WTC11 (cell line): ENCODE measurements around the gene TMEM151B.

Experiments
- CREB1 ChIP-seq: sonication (generic); formaldehyde crosslinking; IDR thresholded peaks from 2 replicates; pipeline ENCODE4 v1.8.0; 2023; ENCODE audit warnings: mild to moderate bottlenecking, missing genetic modification reagents
- CTCF ChIP-seq: fragments of 200-600 bp; IDR thresholded peaks from 2 replicates; pipeline ENCODE4 v1.8.0; 2022; ENCODE audit warnings: antibody characterized with exemption
- FOXJ3 ChIP-seq: sonication (generic); formaldehyde crosslinking; IDR thresholded peaks from 2 replicates; pipeline ENCODE4 v1.9.0; 2021; ENCODE audit warnings: missing genetic modification reagents, mild to moderate bottlenecking, borderline replicate concordance
- GTF2I ChIP-seq: fragments of 250-450 bp; sonication (Bioruptor Pico); conservative IDR thresholded peaks from 2 replicates; pipeline ENCODE4 v1.4.0; 2021; ENCODE audit warnings: mild to moderate bottlenecking
- MYBL2 ChIP-seq: sonication (generic); formaldehyde crosslinking; IDR thresholded peaks from 2 replicates; pipeline ENCODE4 v1.8.1; 2023; ENCODE audit warnings: mild to moderate bottlenecking, moderate library complexity, missing genetic modification reagents
- NFE2L1 ChIP-seq: sonication (generic); formaldehyde crosslinking; IDR thresholded peaks from 2 replicates; pipeline ENCODE4 v1.8.1; 2023; ENCODE audit warnings: missing genetic modification reagents
- NFYB ChIP-seq: sonication (generic); formaldehyde crosslinking; conservative IDR thresholded peaks from 2 replicates; pipeline ENCODE4 v1.8.0; 2022; ENCODE audit warnings: low read depth, missing genetic modification reagents
- PRRX2 ChIP-seq: fragments of 250-450 bp; sonication (Bioruptor Pico); IDR thresholded peaks from 2 replicates; pipeline ENCODE4 v1.8.0; 2021; ENCODE audit warnings: mild to moderate bottlenecking
- STAT6 ChIP-seq: sonication (generic); formaldehyde crosslinking; conservative IDR thresholded peaks from 2 replicates; pipeline ENCODE4 v1.8.1; 2023; ENCODE audit warnings: mild to moderate bottlenecking, low read depth, missing genetic modification reagents, moderate library complexity
- USF2 ChIP-seq: sonication (generic); formaldehyde crosslinking; IDR thresholded peaks from 2 replicates; pipeline ENCODE4 v1.8.1; 2023; ENCODE audit warnings: mild to moderate bottlenecking, missing genetic modification reagents, moderate library complexity
- ZBTB21 ChIP-seq: sonication (generic); formaldehyde crosslinking; IDR thresholded peaks from 2 replicates; pipeline ENCODE4 v1.8.1; 2023; ENCODE audit warnings: mild to moderate bottlenecking, missing genetic modification reagents, borderline replicate concordance
- ZNF232 ChIP-seq: sonication (generic); formaldehyde crosslinking; IDR thresholded peaks from 2 replicates; pipeline ENCODE4 v1.8.0; 2022; ENCODE audit warnings: mild to moderate bottlenecking, missing genetic modification reagents
- ZSCAN18 ChIP-seq: fragments of 250-450 bp; sonication (Bioruptor Pico); IDR thresholded peaks from 2 replicates; pipeline ENCODE4 v2.1.2; 2022; ENCODE audit warnings: mild to moderate bottlenecking, moderate library complexity

- no peak for TF ChIP-seq ZNF232 (CRISPR knock-in tag)
- no peak for TF ChIP-seq CTCF
- TF ChIP-seq NFE2L1 (CRISPR knock-in tag) = no peak
- TF ChIP-seq GTF2I (CRISPR knock-in tag) = no peak
- TF ChIP-seq ZSCAN18 (CRISPR knock-in tag) = no peak
- no peak for TF ChIP-seq ZBTB21 (CRISPR knock-in tag)
- no peak for TF ChIP-seq CREB1 (CRISPR knock-in tag)
- no peak for TF ChIP-seq STAT6 (CRISPR knock-in tag)
- TF ChIP-seq USF2 (CRISPR knock-in tag) = no peak
- TF ChIP-seq NFYB (CRISPR knock-in tag) = no peak
- TF ChIP-seq FOXJ3 (CRISPR knock-in tag) = no peak
- TF ChIP-seq MYBL2 = no peak
- no peak for TF ChIP-seq PRRX2 (CRISPR knock-in tag)
Measured at GRCh38 chr6:44270526-44271405, 516 bp downstream of the TMEM151B start.
